H9 (cell line): ENCODE measurements around the gene ALG9. TPM values are rescaled to one million over a fixed set of nuclear protein-coding genes. Genes with fewer than 3 reads are reported as not detected.

Source experiments
- DNase-seq: peaks from one replicate; pipeline ENCODE4 v3.0.0-alpha.2; 2017
- H2AFZ ChIP-seq: one replicate; pipeline ENCODE4 v1.6.1; 2013; ENCODE audit warnings: mild to moderate bottlenecking, low read length, control low read depth, moderate library complexity
- H2AK5ac ChIP-seq: 2 replicates; pipeline ENCODE4 v1.6.1; 2013; ENCODE audit warnings: low read length, control low read depth, mixed read lengths; ENCODE audit not compliant: insufficient read length
- H2BK120ac ChIP-seq: one replicate; pipeline ENCODE4 v1.6.1; 2013; ENCODE audit warnings: low read depth, mild to moderate bottlenecking, low read length, control low read depth, inconsistent platforms; ENCODE audit not compliant: poor library complexity, severe bottlenecking
- H2BK12ac ChIP-seq: 2 replicates; pipeline ENCODE4 v1.6.1; 2013; ENCODE audit warnings: low read length, control low read depth, mixed read lengths, low read depth; ENCODE audit not compliant: insufficient read length
- H2BK15ac ChIP-seq: 2 replicates; pipeline ENCODE4 v1.6.1; 2013; ENCODE audit warnings: low read depth, low read length, control low read depth
- H2BK20ac ChIP-seq: one replicate; pipeline ENCODE4 v1.6.1; 2013; ENCODE audit warnings: low read depth, mild to moderate bottlenecking, low read length, control low read depth, inconsistent platforms; ENCODE audit not compliant: poor library complexity, severe bottlenecking
- H2BK5ac ChIP-seq: 2 replicates; pipeline ENCODE4 v1.6.1; 2013; ENCODE audit warnings: low read length, control low read depth, mixed read lengths; ENCODE audit not compliant: insufficient read length
- H3K14ac ChIP-seq: 2 replicates; pipeline ENCODE4 v1.6.1; 2013; ENCODE audit warnings: low read length, control low read depth; ENCODE audit not compliant: insufficient read depth
- H3K18ac ChIP-seq: 2 replicates; pipeline ENCODE4 v1.6.1; 2013; ENCODE audit warnings: low read depth, mild to moderate bottlenecking, mixed read lengths, low read length, control low read depth; ENCODE audit not compliant: insufficient read length
- H3K23ac ChIP-seq: 2 replicates; pipeline ENCODE4 v1.6.1; 2013; ENCODE audit warnings: low read length, control low read depth, mixed read lengths, low read depth; ENCODE audit not compliant: insufficient read length
- H3K23me2 ChIP-seq: 2 replicates; pipeline ENCODE4 v1.6.1; 2013; ENCODE audit warnings: low read depth, mild to moderate bottlenecking, mixed read lengths, low read length, control low read depth; ENCODE audit not compliant: insufficient read length, poor library complexity, severe bottlenecking
- H3K27ac ChIP-seq: 2 replicates; pipeline ENCODE4 v1.5.1; 2013; ENCODE audit warnings: low read length, control low read depth, mixed read lengths, low read depth; ENCODE audit not compliant: insufficient read length
- H3K27me3 ChIP-seq: 2 replicates; pipeline ENCODE4 v1.6.1; 2013; ENCODE audit warnings: low read length, control low read depth, inconsistent platforms; ENCODE audit not compliant: insufficient read depth
- H3K4ac ChIP-seq: 2 replicates; pipeline ENCODE4 v1.6.1; 2013; ENCODE audit warnings: low read depth, mild to moderate bottlenecking, control low read depth, inconsistent platforms, low read length, moderate library complexity
- H3K4me1 ChIP-seq: 2 replicates; pipeline ENCODE4 v1.6.1; 2013; ENCODE audit warnings: low read length, control low read depth, inconsistent platforms; ENCODE audit not compliant: insufficient read depth
- H3K4me2 ChIP-seq: 2 replicates; pipeline ENCODE4 v1.6.1; 2013; ENCODE audit warnings: low read length, control low read depth, mixed read lengths; ENCODE audit not compliant: insufficient read length, insufficient read depth
- H3K56ac ChIP-seq: 2 replicates; pipeline ENCODE4 v1.6.1; 2013; ENCODE audit warnings: low read depth, mild to moderate bottlenecking, mixed read lengths, low read length, control low read depth; ENCODE audit not compliant: insufficient read length
- H3K79me1 ChIP-seq: 2 replicates; pipeline ENCODE4 v1.6.1; 2013; ENCODE audit warnings: low read depth, mild to moderate bottlenecking, moderate library complexity, low read length, control low read depth, inconsistent platforms; ENCODE audit not compliant: insufficient read depth, poor library complexity, severe bottlenecking
- H3K79me2 ChIP-seq: 2 replicates; pipeline ENCODE4 v1.6.1; 2013; ENCODE audit warnings: low read length, control low read depth, inconsistent platforms; ENCODE audit not compliant: insufficient read depth
- H3K9ac ChIP-seq: 2 replicates; pipeline ENCODE4 v1.6.1; 2013; ENCODE audit warnings: low read length, control low read depth, mixed read lengths; ENCODE audit not compliant: insufficient read length; ENCODE audit errors: extremely low read depth
- H3K9me3 ChIP-seq: one replicate; pipeline ENCODE4 v1.6.1; 2013; ENCODE audit warnings: low read depth, low read length, inconsistent platforms; ENCODE audit not compliant: control insufficient read depth
- H3T11ph ChIP-seq: one replicate; pipeline ENCODE4 v1.6.1; 2013; ENCODE audit warnings: mild to moderate bottlenecking, low read length, control low read depth, inconsistent platforms
- H4K20me1 ChIP-seq: one replicate; pipeline ENCODE4 v1.6.1; 2013; ENCODE audit not compliant: control insufficient read depth, insufficient read length, insufficient read depth
- H4K5ac ChIP-seq: 2 replicates; pipeline ENCODE4 v1.6.1; 2013; ENCODE audit warnings: low read depth, mild to moderate bottlenecking, mixed read lengths, low read length, control low read depth; ENCODE audit not compliant: insufficient read length
- H4K8ac ChIP-seq: replicated peaks from 2 replicates; pipeline ENCODE4 v1.6.1; 2013; ENCODE audit warnings: low read length, control low read depth, mixed read lengths, low read depth; ENCODE audit not compliant: insufficient read length
- H4K91ac ChIP-seq: 2 replicates; pipeline ENCODE4 v1.6.1; 2013; ENCODE audit warnings: low read depth, mild to moderate bottlenecking, moderate library complexity, mixed read lengths, low read length, control low read depth; ENCODE audit not compliant: insufficient read length
- H3K27ac Mint-ChIP-seq, 3 experiments: 2 replicates in 2 of 3; 3 replicates in 1 of 3; pipeline ENCODE4 v1.8.0; 2020 to 2021; ENCODE audit warnings: mixed read lengths in 3 of 3, mild to moderate bottlenecking in 1 of 3, moderate library complexity in 1 of 3
- H3K27me3 Mint-ChIP-seq: 2 replicates; pipeline ENCODE4 v1.8.0; 2021; ENCODE audit warnings: low read depth, mild to moderate bottlenecking, moderate library complexity, mixed read lengths
- H3K36me3 Mint-ChIP-seq, 3 experiments: 2 replicates in 2 of 3; 3 replicates in 1 of 3; pipeline ENCODE4 v1.8.0; 2020 to 2021; ENCODE audit warnings: low read depth in 3 of 3, mixed read lengths in 3 of 3; ENCODE audit not compliant: insufficient read depth in 1 of 3
- H3K4me1 Mint-ChIP-seq, 2 experiments: 2 replicates each; pipeline ENCODE4 v1.8.0; 2020; ENCODE audit warnings: mixed read lengths in 2 of 2
- H3K4me3 Mint-ChIP-seq, 2 experiments: 2 replicates in 1 of 2; 3 replicates in 1 of 2; pipeline ENCODE4 v1.8.0; 2020 to 2021; ENCODE audit warnings: mild to moderate bottlenecking in 2 of 2, mixed read lengths in 2 of 2, moderate library complexity in 1 of 2
- H3K9me3 Mint-ChIP-seq, 2 experiments: 2 replicates in 1 of 2; 3 replicates in 1 of 2; pipeline ENCODE4 v1.8.0; 2020; ENCODE audit warnings: mild to moderate bottlenecking in 2 of 2, mixed read lengths in 2 of 2, moderate library complexity in 1 of 2
- WGBS: extraction: QIAGEN DNeasy Blood & Tissue Kit; methylation state at CpG from one replicate; pipeline ENCODE4 v1.1.7; 2013; ENCODE audit warnings: missing lambda C conversion rate, low lambda C conversion rate, mixed read lengths; ENCODE audit not compliant: insufficient read length; ENCODE audit errors: extremely low coverage; 5-methylcytosine and 5-hydroxymethylcytosine counted together
- total RNA-seq: library from RNA; stranded (reverse); gene quantifications from 2 replicates; pipeline ENCODE4 v1.2.1, GENCODE V29; 2021
- TF ChIP-seq, protein P1 (sequence below): fragments of 200-600 bp; sonication (generic); conservative IDR thresholded peaks from 3 replicates; pipeline ENCODE4 v1.8.0; 2021; ENCODE audit warnings: antibody characterized with exemption, mild to moderate bottlenecking

ALG9 gene
- total RNA-seq, 1 experiment from 2014 or later = 26.0 TPM

DNA sequence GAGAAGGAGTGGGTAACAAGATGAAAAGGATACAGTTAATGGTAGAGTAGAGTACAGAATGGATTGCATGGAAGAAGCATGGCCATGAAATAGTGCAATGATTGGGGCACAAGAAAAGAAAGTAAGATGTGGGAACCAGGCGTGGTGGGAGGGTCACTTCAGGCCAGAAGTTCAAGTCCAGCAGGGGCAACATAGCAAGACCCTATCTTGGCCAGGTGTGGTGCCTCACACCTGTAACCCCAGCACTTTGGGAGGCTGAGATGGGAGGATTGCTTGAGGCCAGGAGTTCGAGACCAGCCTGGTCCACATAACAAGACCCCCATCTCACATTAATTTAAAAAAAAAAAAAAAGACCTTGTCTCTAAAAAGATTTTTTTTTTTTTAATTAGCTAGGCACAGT lies 45.9 kb upstream of the ALG9 start:
- peaks cover 16 to 29% of the 10 kb centered on the region in 2 experiments for H3K4me1 Mint-ChIP-seq
- H3K9ac ChIP-seq = no peak overlapping the region
- no CpG with 5 or more reads among the region's 2 CpGs for WGBS
- no peak overlapping the region for H2BK15ac ChIP-seq
- no peak overlapping the region for H3T11ph ChIP-seq
- H3K4me1 ChIP-seq = no peaks in the 10 kb centered on the region
- H3K27ac ChIP-seq = no peak overlapping the region
- no peak overlapping the region for H3K56ac ChIP-seq
- TF ChIP-seq, protein P1, sequence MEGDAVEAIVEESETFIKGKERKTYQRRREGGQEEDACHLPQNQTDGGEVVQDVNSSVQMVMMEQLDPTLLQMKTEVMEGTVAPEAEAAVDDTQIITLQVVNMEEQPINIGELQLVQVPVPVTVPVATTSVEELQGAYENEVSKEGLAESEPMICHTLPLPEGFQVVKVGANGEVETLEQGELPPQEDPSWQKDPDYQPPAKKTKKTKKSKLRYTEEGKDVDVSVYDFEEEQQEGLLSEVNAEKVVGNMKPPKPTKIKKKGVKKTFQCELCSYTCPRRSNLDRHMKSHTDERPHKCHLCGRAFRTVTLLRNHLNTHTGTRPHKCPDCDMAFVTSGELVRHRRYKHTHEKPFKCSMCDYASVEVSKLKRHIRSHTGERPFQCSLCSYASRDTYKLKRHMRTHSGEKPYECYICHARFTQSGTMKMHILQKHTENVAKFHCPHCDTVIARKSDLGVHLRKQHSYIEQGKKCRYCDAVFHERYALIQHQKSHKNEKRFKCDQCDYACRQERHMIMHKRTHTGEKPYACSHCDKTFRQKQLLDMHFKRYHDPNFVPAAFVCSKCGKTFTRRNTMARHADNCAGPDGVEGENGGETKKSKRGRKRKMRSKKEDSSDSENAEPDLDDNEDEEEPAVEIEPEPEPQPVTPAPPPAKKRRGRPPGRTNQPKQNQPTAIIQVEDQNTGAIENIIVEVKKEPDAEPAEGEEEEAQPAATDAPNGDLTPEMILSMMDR = no peak
- no peak overlapping the region for H3K27ac Mint-ChIP-seq
- no peaks in the 10 kb centered on the region for H3K79me1 ChIP-seq
- H2AFZ ChIP-seq = no peak overlapping the region
- no peak overlapping the region for H3K14ac ChIP-seq
- H3K79me2 ChIP-seq = no peaks in the 10 kb centered on the region
- no peak overlapping the region for H4K91ac ChIP-seq
- no peak overlapping the region for H2AK5ac ChIP-seq
- no peaks in the 10 kb centered on the region for H3K27me3 ChIP-seq
- no peak overlapping the region for H2BK12ac ChIP-seq
- H4K8ac ChIP-seq = no peak overlapping the region
- no peak for DNase-seq
- no peaks in the 10 kb centered on the region for H3K23me2 ChIP-seq
- no peak overlapping the region for H3K18ac ChIP-seq
- H4K20me1 ChIP-seq = no peaks in the 10 kb centered on the region
- H2BK120ac ChIP-seq = no peak overlapping the region
- no peaks in the 10 kb centered on the region for H3K9me3 ChIP-seq
- H3K36me3 Mint-ChIP-seq = no peaks in the 10 kb centered on the region
- no peak overlapping the region for H3K4me2 ChIP-seq
- H3K23ac ChIP-seq = no peak overlapping the region
- no peak overlapping the region for H4K5ac ChIP-seq
- no peaks in the 10 kb centered on the region for H3K27me3 Mint-ChIP-seq
- no peak overlapping the region for H2BK5ac ChIP-seq
- H2BK20ac ChIP-seq = no peak overlapping the region
- no peak overlapping the region for H3K4ac ChIP-seq
- H3K9me3 Mint-ChIP-seq = no peaks in the 10 kb centered on the region
- H3K4me3 Mint-ChIP-seq = no peak overlapping the region
